Measurements from ENCODE around the gene PKDCC. TPM values are rescaled to one million over a fixed set of nuclear protein-coding genes. Genes with fewer than 3 reads are reported as not detected.

The PKDCC gene
- total RNA-seq, 4 donors from 2014 or later, result 152 to 246 (median 186) TPM

DNA sequence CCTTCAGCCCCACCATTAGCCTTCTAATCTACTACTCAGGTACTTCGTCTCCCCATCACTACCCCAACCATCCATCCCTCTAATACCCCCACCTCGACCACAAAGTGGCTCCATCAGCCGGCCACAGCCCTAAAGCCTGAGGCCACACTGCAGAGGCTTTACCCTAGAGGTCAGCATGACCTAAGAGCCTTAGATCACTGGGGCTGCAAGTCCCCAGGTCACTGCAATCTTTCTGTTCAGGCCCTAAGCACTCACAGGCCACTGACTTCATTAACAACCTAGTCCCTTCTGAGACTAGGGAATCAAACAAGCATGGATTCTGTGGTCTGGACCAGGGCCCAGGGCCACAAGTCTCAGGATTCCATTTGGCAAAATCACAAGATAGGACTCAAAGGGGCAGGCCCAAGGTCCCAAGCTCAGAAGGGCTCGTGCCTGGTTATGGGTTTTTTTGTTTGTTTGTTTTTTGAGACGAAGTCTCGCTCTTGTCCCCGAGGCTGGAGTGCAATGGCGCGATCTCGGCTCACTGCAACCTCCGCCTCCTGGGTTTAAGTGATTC lies 37.0 kb upstream of the PKDCC start:
- no peak for ATAC-seq

GRCh38 chr2:42012137-42012536 lies 35.7 kb upstream of the PKDCC start:
- no peaks in the 10 kb centered on the region for H3K27me3 ChIP-seq
- TF ChIP-seq CTCF (IDR thresholded peaks at IDR 0.05 in 4 of 5, conservative IDR thresholded peaks at IDR 0.05 in 1 of 5) (no peak), POLR2A (IDR thresholded peaks at IDR 0.05) (no peak)
- in situ Hi-C loops (cut with MboI; ENCODE audit: low sequenced_read_pairs in 4 of 4) (no loop called here), intact Hi-C loops (cut with DNase I; ENCODE audit: low total_unique reads) (no loop called here)
- no peaks in the 10 kb centered on the region for H3K4me1 ChIP-seq
- H3K4me3 ChIP-seq, result no peak overlapping the region
- ATAC-seq (no peak), DNase-seq (no peak)
- no peak overlapping the region for H3K27ac ChIP-seq
- no peaks in the 10 kb centered on the region for H3K9me3 ChIP-seq
- H3K36me3 ChIP-seq, result no peaks in the 10 kb centered on the region

More for the DNA sequence above, 37.0 kb upstream of the PKDCC start:
- intact Hi-C loops (cut with DNase I; ENCODE audit: low total_unique reads) (no loop called here), in situ Hi-C loops (cut with MboI; ENCODE audit: low sequenced_read_pairs in 4 of 4) (no loop called here)
- H3K27ac ChIP-seq, result no peak overlapping the region
- H3K36me3 ChIP-seq, result no peaks in the 10 kb centered on the region
- TF ChIP-seq POLR2A (IDR thresholded peaks at IDR 0.05), result no peak
- TF ChIP-seq CTCF (IDR thresholded peaks at IDR 0.05 in 4 of 5, conservative IDR thresholded peaks at IDR 0.05 in 1 of 5), result no peak
- no peaks in the 10 kb centered on the region for H3K4me1 ChIP-seq
- no peak overlapping the region for H3K4me3 ChIP-seq
- no peaks in the 10 kb centered on the region for H3K27me3 ChIP-seq
- DNase-seq, result no peak
- no peaks in the 10 kb centered on the region for H3K9me3 ChIP-seq

GRCh38 chr2:42012651-42013050 lies 35.2 kb upstream of the PKDCC start:
- Histone ChIP-seq H3K4me3 (no peak overlapping the region), H3K27ac (no peak overlapping the region), H3K36me3 (no peaks in the 10 kb centered on the region), H3K9me3 (no peaks in the 10 kb centered on the region), H3K4me1 (no peaks in the 10 kb centered on the region), H3K27me3 (no peaks in the 10 kb centered on the region)
- ATAC-seq (no peak), DNase-seq (no peak)
- in situ Hi-C loops (cut with MboI; ENCODE audit: low sequenced_read_pairs in 4 of 4), result no loop called here
- TF ChIP-seq POLR2A (IDR thresholded peaks at IDR 0.05) (no peak), CTCF (IDR thresholded peaks at IDR 0.05 in 4 of 5, conservative IDR thresholded peaks at IDR 0.05 in 1 of 5) (no peak)
- intact Hi-C loops (cut with DNase I; ENCODE audit: low total_unique reads), result no loop called here

- H3K4me3 ChIP-seq, result no peak overlapping the region
- H3K9me3 ChIP-seq, result no peaks in the 10 kb centered on the region
- H3K4me1 ChIP-seq, result no peaks in the 10 kb centered on the region
- DNase-seq, result no peak
- TF ChIP-seq CTCF (IDR thresholded peaks at IDR 0.05 in 4 of 5, conservative IDR thresholded peaks at IDR 0.05 in 1 of 5) (no peak), POLR2A (IDR thresholded peaks at IDR 0.05) (no peak)
- ATAC-seq, result no peak
- no peaks in the 10 kb centered on the region for H3K27me3 ChIP-seq
- in situ Hi-C loops (cut with MboI; ENCODE audit: low sequenced_read_pairs in 4 of 4), result no loop called here
- no peak overlapping the region for H3K27ac ChIP-seq
- intact Hi-C loops (cut with DNase I; ENCODE audit: low total_unique reads), result no loop called here
- H3K36me3 ChIP-seq, result no peaks in the 10 kb centered on the region
These were observed 34.4 kb upstream of the PKDCC start for GRCh38 chr2:42013409-42013808.

- peak overlapping the region; percentile 41 to 61 (median 56) for H3K27ac ChIP-seq
- intact Hi-C loops (cut with DNase I; ENCODE audit: low total_unique reads), result no loop called here
- H3K36me3 ChIP-seq, result no peaks in the 10 kb centered on the region
- H3K4me3 ChIP-seq, result no peak overlapping the region
- DNase-seq (peak; percentile 24 to 68), ATAC-seq (peak; percentile 79 to 91)
- TF ChIP-seq POLR2A (IDR thresholded peaks at IDR 0.05) (no peak), CTCF (IDR thresholded peaks at IDR 0.05 in 4 of 5, conservative IDR thresholded peaks at IDR 0.05 in 1 of 5) (no peak)
- H3K4me1 ChIP-seq, result peaks cover 12 to 26% of the 10 kb centered on the region in 2 donors
- no peaks in the 10 kb centered on the region for H3K27me3 ChIP-seq
- H3K9me3 ChIP-seq, result no peaks in the 10 kb centered on the region
- in situ Hi-C loops (cut with MboI; ENCODE audit: low sequenced_read_pairs in 4 of 4), result no loop called here
These were observed 26.4 kb upstream of the PKDCC start for GRCh38 chr2:42021464-42021863.
